ENCODE results near the gene ARL5B.

DNA sequence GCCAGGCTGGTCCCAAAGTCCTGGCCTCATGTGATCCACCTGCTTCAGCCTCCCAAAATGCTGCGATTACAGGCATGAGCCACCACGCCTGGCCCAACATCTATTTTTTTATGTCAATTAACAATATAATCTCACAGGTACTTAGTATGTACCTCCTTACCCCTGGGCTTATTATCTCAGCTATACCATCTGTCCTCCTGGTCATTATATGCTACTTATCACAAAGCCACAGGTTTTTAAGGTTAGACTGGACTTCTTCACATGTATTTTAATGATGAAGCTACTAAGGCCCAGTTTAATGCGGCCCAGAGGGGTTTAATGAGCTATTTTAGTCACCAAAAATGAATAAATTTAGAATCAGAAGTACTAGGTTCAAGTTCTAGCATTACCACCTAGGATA lies 11.3 kb upstream of the ARL5B start:
- TF ChIP-seq, protein P1, sequence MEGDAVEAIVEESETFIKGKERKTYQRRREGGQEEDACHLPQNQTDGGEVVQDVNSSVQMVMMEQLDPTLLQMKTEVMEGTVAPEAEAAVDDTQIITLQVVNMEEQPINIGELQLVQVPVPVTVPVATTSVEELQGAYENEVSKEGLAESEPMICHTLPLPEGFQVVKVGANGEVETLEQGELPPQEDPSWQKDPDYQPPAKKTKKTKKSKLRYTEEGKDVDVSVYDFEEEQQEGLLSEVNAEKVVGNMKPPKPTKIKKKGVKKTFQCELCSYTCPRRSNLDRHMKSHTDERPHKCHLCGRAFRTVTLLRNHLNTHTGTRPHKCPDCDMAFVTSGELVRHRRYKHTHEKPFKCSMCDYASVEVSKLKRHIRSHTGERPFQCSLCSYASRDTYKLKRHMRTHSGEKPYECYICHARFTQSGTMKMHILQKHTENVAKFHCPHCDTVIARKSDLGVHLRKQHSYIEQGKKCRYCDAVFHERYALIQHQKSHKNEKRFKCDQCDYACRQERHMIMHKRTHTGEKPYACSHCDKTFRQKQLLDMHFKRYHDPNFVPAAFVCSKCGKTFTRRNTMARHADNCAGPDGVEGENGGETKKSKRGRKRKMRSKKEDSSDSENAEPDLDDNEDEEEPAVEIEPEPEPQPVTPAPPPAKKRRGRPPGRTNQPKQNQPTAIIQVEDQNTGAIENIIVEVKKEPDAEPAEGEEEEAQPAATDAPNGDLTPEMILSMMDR (IDR thresholded peaks at IDR 0.05) = no peak
- TF ChIP-seq EP300 (IDR thresholded peaks at IDR 0.05) = no peak
